Activated T-helper 9 cell treated with anti-CD3 and anti-CD28 coated beads, Interleukin-2, amount 50 U/mL, for 16 hours (primary cell): ENCODE results near the gene PGM5.
"Not testable (repeated sequence)": the region's sequence is repeated elsewhere in the genome, so short reads cannot be mapped to it uniquely, and the experiment has no call there.

Source experiments
- DNase-seq: peaks from one replicate; pipeline ENCODE4 v3.0.0-alpha.2; 2020; ENCODE audit warnings: low read depth

PGM5 gene

DNA sequence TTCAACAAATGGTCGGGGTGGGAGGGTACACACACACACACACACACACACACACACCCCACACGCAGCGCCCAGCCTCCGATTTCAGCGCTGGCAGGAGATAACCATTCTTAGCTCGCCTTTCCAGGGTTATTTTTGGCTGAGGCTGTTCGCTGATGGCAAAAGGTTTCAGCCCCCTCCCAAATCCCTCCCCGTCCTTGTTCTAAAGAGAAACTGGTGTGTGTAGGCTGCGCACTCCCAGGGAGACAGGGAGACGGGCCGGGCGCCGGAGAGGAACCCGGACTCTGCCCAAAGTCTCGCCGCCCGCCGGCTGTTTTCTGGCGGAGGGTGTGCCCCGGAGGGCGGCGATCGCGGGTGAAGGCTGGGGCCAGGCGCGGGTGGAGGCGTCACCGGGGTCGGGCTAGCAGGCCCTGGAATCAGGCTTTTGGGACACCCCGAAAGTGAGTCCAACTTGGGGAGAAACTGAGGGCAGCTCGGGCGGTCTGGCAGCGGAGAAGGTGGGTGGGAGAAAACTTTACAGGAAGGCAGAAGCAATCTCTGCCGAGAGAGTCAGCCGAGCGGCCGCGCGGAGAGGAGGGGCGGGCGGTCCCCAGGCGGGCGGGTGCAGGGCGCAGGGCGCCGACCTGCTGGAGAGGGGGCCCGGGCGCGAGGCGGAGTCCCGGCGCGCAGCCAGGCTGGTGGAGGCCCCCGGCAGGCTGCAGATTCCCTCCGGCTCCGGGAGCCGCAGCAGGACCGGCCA is at the start of gene PGM5:
PGM5 (plus strand) TSS at position 232 of the 739 bp plus-strand sequence. CDS start 517 bp downstream, outside the sequence.
- not testable (repeated sequence) for DNase-seq

DNA sequence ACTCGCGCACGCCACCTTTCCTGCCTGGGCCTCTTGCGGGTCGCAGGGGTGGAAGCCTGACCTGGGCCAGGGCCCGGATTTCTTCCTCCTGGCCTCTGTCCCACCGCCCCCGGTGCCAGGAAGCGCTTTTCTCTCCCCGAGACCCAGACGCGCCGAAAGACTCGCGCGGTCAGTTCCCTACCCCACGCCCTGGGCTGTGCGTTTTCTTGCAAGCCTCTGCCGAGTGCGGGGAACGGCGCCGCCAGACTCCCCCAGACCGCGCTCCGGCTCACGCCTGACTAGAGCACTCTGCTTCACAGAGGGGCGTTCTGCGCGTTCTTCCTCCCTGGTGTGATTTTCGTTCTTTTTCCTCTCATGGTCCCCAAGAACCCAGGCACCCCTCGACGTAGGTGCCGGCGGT is 49.3 kb upstream of the PGM5 start:
- DNase-seq: not testable (repeated sequence)

DNA sequence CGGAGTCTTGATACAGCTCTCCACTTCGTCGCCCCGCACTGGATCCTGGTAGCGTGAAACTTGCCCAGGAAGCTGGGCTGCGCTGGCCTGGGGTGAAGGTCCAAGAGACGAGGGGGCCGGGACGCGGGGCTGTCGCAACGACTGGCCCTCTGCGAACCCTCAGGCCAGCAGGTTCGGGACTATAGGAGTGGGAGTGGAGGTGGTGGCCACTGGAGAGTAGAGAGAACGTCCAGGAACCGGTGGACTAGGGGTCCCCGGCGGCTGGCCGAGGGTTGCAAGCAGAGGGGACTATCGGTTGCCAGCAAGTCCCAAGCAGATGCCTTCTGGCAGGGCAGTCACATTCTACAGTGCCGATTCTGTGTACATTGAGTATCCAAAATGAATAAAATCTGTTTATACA is 48.8 kb upstream of the PGM5 start:
- not testable (repeated sequence) for DNase-seq

DNA sequence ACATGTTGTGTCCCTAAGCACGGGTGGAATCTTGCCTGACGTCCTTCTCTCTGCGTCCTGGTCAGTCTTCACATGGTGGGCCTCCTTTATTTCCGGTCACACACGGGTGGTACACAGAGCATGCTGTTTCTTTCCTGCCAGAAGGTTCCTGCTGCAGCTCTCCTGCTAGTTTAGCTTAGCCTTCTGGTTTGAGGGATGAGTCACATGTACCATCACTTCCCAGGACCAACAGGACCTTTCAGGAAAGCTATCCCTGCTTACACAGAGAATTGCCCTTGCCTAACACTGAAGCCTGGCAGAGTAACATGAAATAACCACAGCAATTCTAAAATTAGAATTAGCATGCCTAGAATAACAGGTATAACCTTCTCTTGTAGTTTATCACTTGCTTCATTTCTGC is 45.2 kb upstream of the PGM5 start:
- DNase-seq: not testable (repeated sequence)

GRCh38 chr9:68318209-68318608 is 38.2 kb upstream of the PGM5 start:
- DNase-seq: not testable (repeated sequence)

- DNase-seq: not testable (repeated sequence)
Observed at GRCh38 chr9:68323749-68324148, 32.7 kb upstream of the PGM5 start.

GRCh38 chr9:68324518-68324917 is 31.9 kb upstream of the PGM5 start:
- not testable (repeated sequence) for DNase-seq

DNA sequence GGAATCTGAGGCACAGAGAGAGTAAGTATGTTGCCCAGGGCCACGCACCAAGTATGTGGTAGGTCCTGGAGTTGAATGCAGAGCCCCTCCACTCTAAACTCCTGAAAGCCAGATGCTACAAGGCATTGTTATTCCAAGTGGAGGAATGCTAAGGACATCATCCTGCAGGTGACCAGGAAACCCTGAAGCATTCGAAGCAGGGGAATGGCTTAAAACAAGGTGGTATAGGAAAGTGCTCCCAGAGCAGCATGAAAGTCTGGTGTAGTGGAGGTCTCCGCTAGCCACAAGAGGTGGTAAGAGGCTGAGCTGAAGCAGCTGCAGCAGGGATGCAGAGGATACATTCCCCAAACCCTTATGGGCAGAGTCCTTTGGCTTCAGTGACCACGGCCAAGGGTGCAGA is 27.3 kb upstream of the PGM5 start:
- DNase-seq: not testable (repeated sequence)

DNA sequence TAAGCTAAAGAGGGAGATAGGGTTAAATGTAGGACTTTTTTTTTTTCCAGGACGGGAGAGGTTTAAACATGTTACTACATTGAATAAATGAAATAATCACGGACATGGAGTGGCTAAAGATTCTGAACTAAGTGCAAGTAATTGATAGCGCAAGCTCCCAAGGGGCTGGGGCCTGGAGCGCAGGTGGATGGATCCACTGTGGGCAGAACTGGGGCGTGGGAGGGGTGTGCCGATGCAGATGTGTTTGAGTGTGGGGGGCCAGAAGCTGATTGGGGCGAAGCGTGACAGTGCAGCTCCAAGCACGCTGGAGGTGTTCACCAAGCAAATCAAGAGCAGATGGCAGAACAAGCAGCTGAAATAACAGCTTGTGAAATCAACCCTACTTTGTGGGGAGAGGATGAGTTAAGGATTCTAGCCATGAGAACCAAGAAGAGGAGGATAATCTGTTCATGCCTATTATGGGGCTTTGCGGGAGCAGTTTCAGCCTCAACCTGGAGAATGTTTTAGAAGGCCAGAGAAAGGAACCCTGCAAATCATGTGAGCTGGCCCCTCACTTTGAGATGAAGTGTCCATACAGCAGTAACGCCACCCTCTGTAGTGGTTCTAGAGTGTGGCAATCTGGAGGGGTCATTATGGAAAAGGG is 25.8 kb upstream of the PGM5 start:
- not testable (repeated sequence) for DNase-seq

GRCh38 chr9:68332122-68332521 is 24.3 kb upstream of the PGM5 start:
- DNase-seq: not testable (repeated sequence)

GRCh38 chr9:68335935-68336334 is 20.5 kb upstream of the PGM5 start:
- not testable (repeated sequence) for DNase-seq

DNA sequence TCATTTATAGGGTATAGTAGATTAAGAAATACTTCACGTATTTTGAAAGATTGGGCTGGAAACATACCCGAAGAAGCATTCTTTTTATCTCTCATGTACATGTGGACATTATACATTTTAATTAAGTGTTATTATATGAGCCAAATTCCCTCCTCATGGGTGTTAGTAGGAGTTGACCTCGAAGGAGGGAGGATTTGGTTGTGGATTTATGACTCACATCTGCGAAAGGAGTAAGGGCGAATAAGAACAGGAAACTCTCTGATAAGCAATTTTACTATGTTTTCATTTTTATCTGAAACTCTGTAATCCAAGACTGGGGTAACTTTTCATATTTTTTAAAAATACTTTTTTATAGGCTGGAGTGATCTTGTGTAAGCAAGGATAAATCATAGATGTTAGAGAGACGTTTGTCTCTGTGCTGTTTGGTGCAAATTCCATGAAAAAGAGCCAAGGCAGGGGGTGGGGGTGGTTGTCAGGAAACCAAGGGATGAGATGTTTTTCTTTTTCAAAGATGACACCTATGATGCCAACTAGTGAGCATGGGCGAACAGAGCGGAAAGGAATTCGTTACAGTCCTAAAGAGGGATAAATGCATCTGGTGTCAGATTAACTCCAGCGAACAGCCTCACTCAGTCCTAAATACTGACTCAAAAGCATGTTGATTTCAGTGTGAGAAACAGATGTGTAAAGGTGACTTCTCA is 19.6 kb upstream of the PGM5 start:
- DNase-seq: not testable (repeated sequence)

DNA sequence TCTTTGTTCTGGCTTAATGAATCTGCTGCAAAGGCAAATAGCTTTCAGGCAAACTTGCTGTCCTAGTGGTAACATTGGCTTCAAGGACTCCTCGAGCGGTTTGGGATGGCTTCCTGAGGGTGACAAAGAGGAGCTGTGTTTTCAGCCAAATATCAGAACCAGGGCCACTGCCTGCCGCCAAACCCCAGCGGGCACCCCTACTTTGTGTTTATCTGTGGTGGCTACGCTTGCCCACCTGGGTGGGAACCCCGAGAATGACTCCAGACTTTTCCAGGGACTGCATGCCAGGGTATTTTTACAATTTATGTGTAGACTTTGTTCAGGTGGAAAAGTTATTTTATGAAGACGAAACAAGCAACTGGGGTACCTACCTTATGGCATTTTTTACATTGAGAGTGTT is 18.4 kb upstream of the PGM5 start:
- not testable (repeated sequence) for DNase-seq

DNA sequence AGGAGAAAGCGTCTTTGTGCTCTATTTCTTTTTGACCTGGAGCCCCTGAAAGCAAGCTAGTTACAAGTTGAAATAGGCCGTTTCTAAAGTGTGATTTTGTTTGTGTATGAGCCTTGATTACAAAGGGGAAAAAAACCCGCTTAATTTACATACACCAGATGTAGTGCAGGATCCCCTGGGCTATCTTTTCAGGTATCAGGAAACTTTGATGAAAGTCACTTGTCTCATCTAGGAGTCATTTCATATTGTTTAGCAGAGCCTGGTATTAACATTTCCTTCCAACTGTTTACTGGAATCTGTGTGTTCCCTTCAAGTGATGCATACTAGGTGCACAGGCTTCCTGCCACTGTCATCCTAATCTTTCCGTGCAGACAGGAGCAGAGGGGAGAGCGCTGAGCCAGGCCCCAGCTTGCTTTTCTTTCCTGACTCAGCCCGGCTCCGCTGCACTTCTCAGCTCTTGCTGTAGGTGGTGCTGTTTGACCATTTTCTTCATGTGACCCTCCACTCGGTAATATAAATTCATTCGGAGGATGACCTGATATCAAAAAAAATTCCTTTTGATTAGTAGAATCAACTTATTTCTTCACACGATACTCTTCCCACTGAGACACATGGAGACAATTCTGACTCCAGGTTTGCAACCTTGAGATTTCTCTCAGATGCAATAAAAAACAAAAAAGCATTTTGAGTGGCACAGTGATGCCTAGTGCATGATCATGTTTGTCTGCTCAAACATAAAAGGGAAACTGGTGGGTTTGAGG is 14.0 kb upstream of the PGM5 start:
- DNase-seq: not testable (repeated sequence)

DNA sequence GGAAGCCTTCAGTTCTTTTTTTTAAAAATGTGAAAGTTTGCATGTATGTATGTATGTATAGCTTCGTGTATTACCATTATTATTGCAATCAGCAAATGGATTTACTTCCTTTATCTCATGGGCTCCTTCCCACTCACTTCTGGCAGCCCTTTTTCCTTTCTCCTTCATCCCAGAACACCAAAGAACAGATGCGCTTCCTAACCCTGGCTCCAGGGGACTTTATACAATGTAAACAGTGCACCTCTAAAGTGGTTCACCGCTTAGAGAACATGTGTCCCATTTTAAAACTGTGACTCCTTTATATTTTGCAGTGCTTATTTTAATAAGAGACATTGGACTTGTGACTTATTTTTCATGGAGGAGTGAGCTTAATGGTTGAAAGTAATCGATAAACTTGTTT is 13.2 kb upstream of the PGM5 start:
- not testable (repeated sequence) for DNase-seq

GRCh38 chr9:68343992-68344391 is 12.4 kb upstream of the PGM5 start:
- DNase-seq: not testable (repeated sequence)

DNA sequence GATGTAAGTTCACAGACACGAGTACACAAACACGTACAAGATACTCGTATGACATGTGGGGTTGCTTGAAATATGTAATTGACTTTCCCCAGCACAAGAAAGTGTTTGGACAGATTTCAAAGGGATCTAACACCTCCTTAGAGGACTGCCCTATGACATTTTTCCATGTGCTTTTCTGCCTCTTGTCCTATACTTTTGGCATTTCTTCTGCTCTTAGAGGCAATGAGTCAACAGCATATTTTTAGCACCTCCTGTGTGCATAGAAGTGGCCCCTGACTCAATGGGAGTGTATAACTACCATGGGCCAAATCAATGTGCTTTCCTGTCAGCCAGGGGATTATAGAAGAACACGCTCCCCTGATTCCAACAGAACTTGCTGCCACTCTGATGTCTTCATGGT is 4.7 kb upstream of the PGM5 start:
- DNase-seq: not testable (repeated sequence)

- not testable (repeated sequence) for DNase-seq
Observed at GRCh38 chr9:68355993-68356379, 425 bp upstream of the PGM5 start.

DNA sequence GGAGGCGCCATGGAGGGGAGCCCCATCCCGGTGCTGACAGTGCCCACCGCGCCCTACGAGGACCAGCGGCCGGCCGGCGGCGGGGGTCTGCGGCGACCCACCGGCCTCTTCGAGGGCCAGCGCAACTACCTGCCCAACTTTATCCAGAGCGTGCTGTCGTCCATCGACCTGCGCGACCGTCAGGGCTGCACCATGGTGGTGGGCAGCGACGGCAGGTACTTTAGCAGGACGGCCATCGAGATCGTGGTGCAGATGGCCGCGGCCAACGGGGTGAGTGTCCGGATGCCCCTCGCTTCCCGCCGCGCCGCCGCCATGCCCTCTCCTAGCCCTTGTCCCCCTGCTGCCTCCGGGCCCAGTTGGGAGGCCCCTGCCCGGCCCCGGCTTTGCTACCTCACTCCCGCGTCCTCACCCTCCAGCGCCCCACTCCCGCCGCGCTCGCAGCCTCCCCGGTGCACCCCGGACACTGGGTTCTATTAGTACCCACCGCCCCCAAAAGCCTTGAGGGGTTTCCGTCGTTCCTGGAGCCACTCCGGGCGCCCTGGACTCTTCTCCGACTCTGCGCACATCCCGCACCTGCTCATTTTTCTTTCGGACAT is 806 bp downstream of the PGM5 start:
- DNase-seq: not testable (repeated sequence)

- DNase-seq: not testable (repeated sequence)
Observed at GRCh38 chr9:68366933-68367547, 10.6 kb downstream of the PGM5 start.

DNA sequence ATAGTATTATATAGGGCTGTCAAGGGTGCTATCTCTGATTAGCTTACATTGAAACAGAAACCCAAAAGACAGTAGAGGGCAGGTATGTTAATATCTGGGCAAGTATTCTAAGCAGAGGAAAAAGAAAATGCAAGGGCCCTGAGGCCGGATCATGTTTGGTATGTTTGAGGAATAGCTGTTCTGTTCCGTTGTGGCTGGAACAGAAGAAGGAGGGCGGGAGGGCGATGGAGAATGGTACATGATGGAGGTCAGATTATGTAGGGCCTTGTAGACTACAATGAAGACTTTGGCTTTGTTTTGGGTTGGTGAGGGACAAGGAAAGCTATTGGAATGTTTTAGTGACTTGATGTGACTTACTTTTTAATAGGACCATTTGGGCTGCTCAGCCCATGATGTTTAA is 19.4 kb downstream of the PGM5 start:
- not testable (repeated sequence) for DNase-seq
